ENCODE data around the gene PLAAT2. TPM values are rescaled to one million over a fixed set of nuclear protein-coding genes. Genes with fewer than 3 reads are reported as not detected.

The PLAAT2 gene
- total RNA-seq, 1 experiment from 2014 or later = not detected

GRCh38 chr11:63523151-63523550, 40.0 kb downstream of the PLAAT2 start:
- Histone ChIP-seq H3K4me1 (ENCODE audit: insufficient read depth, low read length, poor library complexity, severe bottlenecking) (no peaks in the 10 kb centered on the region), H3K9me3 (ENCODE audit: low read depth, low read length, poor library complexity, severe bottlenecking) (no peaks in the 10 kb centered on the region), H3K27me3 (replicated peaks; ENCODE audit: insufficient read depth, low read depth, low read length, poor library complexity) (no peaks in the 10 kb centered on the region), H3K4me3 (ENCODE audit: low read depth, low read length, poor library complexity, severe bottlenecking) (no peak overlapping the region), H3K36me3 (ENCODE audit: insufficient read depth, low read length, poor library complexity, severe bottlenecking) (no peaks in the 10 kb centered on the region), H3K27ac (ENCODE audit: low read depth, low read length, poor library complexity, severe bottlenecking) (no peak overlapping the region)
- BruUV-seq (replicated peaks) = no TSS peak
- CTCF ChIA-PET = no interaction called here
- TF ChIP-seq EZH2 (IDR thresholded peaks at IDR 0.05; ENCODE audit: borderline replicate concordance, low read depth, low read length, poor library complexity, severe bottlenecking) = no peak
- no peak for TF ChIP-seq CTCF (conservative IDR thresholded peaks at IDR 0.05; ENCODE audit: low read depth, low read length)
- POLR2A ChIA-PET (ENCODE audit: low non-redundant PET) = no interaction called here
- intact Hi-C loops (cut with micrococcal nuclease; ENCODE audit: unreplicated experiment) = no loop called here
- no peak for DNase-seq (ENCODE audit: low spot score)

- Histone ChIP-seq H3K27ac (ENCODE audit: low read depth, low read length, poor library complexity, severe bottlenecking) (no peak overlapping the region), H3K36me3 (ENCODE audit: insufficient read depth, low read length, poor library complexity, severe bottlenecking) (no peaks in the 10 kb centered on the region), H3K4me1 (ENCODE audit: insufficient read depth, low read length, poor library complexity, severe bottlenecking) (no peaks in the 10 kb centered on the region), H3K27me3 (replicated peaks; ENCODE audit: insufficient read depth, low read depth, low read length, poor library complexity) (no peaks in the 10 kb centered on the region), H3K9me3 (ENCODE audit: low read depth, low read length, poor library complexity, severe bottlenecking) (no peaks in the 10 kb centered on the region), H3K4me3 (ENCODE audit: low read depth, low read length, poor library complexity, severe bottlenecking) (no peak overlapping the region)
- CTCF ChIA-PET = no interaction called here
- no peak for TF ChIP-seq EZH2 (IDR thresholded peaks at IDR 0.05; ENCODE audit: borderline replicate concordance, low read depth, low read length, poor library complexity, severe bottlenecking)
- no peak for TF ChIP-seq CTCF (conservative IDR thresholded peaks at IDR 0.05; ENCODE audit: low read depth, low read length)
- no peak for DNase-seq (ENCODE audit: low spot score)
- POLR2A ChIA-PET (ENCODE audit: low non-redundant PET) = no interaction called here
- no TSS peak for BruUV-seq (replicated peaks)
- intact Hi-C loops (cut with micrococcal nuclease; ENCODE audit: unreplicated experiment) = no loop called here
These were observed 41.3 kb downstream of the PLAAT2 start for GRCh38 chr11:63521896-63522295.

GRCh38 chr11:63520606-63521170, 42.5 kb downstream of the PLAAT2 start:
- TF ChIP-seq EZH2 (IDR thresholded peaks at IDR 0.05; ENCODE audit: borderline replicate concordance, low read depth, low read length, poor library complexity, severe bottlenecking) (no peak), CTCF (conservative IDR thresholded peaks at IDR 0.05; ENCODE audit: low read depth, low read length) (no peak)
- Histone ChIP-seq H3K36me3 (ENCODE audit: insufficient read depth, low read length, poor library complexity, severe bottlenecking) (no peaks in the 10 kb centered on the region), H3K4me3 (ENCODE audit: low read depth, low read length, poor library complexity, severe bottlenecking) (no peak overlapping the region), H3K27me3 (replicated peaks; ENCODE audit: insufficient read depth, low read depth, low read length, poor library complexity) (no peaks in the 10 kb centered on the region), H3K27ac (ENCODE audit: low read depth, low read length, poor library complexity, severe bottlenecking) (no peak overlapping the region), H3K9me3 (ENCODE audit: low read depth, low read length, poor library complexity, severe bottlenecking) (no peaks in the 10 kb centered on the region), H3K4me1 (ENCODE audit: insufficient read depth, low read length, poor library complexity, severe bottlenecking) (no peaks in the 10 kb centered on the region)
- no TSS peak for BruUV-seq (replicated peaks)
- DNase-seq (ENCODE audit: low spot score) = no peak
- intact Hi-C loops (cut with micrococcal nuclease; ENCODE audit: unreplicated experiment) = no loop called here
- ChIA-PET POLR2A (ENCODE audit: low non-redundant PET) (no interaction called here), CTCF (no interaction called here)
